ENCODE data around the gene FOXJ2.
"Not testable (repeated sequence)": the region's sequence is repeated elsewhere in the genome, so short reads cannot be mapped to it uniquely, and the experiment has no call there.

FOXJ2 gene

DNA sequence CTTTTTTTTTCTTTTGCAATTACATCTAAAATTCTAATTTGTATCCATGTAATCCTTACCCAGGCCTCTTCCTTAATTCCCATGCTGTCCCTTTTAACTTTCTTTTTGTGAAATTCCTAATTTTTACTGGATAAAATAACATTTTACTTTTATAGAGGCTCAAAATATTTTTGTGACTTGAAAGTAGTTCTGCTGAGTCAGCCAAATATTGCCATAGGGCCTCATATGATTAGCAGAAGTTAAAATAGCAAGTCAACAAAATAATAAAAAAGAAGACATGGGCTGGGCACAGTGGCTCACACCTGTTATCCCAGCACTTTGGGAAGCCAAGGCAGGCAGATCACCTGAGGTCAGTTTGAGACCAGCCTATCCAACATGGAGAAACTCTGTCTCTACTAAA is 31.6 kb downstream of the FOXJ2 start:
- DNase-seq: no peak

DNA sequence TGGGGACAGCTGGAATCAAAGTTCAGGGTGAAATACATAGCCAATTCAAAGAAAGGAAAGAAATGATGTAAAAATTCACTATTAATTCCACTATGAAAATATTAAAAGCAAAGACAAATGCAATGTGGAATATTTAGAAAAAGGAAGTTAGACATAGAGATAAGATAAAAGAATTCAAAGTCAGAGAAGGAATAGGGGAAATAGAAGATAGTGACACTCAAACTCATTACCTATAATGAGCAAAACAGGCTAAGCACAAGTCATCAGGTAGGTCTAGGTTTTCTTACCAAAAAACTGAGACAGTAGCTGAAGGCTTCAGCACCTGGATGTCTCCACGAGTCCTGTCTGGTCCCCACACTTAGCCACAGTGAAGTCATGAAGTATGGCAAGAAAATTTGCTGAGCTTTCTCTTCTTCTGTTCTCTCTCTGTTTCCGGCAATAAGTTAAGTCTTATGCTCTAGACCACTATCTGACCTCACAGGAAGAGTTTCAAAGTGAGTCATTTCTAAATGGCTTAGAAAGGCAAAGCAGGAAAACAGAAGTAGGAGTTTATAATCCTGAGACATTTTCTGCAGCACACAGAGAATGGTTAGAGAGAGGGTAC is 33.6 kb downstream of the FOXJ2 start, which contains the start of gene C3AR1:
TSS of gene C3AR1 (minus strand) at position 369 of the 604 bp plus-strand sequence. CDS start 6,174 bp downstream, outside the sequence.
- DNase-seq: no peak

DNA sequence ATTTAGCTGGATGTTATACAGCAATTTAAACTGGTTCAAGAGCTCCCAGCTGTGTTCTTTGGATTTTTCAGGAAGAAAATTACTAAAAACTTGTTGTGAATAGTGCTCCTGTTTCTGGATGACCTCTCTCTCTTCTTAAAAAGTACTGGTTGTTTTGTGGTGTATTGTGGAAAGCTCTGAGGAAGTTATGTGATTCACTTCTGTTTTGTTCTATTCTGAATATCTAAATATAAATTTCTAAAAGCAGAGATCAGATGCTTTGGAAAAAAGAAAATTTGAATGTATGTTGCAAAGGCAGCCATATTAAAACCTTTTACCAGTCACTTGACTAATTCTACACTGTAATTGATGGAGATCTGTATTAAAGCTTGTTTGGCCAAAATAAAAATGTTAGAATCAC is 37.1 kb downstream of the FOXJ2 start:
- DNase-seq: no peak

DNA sequence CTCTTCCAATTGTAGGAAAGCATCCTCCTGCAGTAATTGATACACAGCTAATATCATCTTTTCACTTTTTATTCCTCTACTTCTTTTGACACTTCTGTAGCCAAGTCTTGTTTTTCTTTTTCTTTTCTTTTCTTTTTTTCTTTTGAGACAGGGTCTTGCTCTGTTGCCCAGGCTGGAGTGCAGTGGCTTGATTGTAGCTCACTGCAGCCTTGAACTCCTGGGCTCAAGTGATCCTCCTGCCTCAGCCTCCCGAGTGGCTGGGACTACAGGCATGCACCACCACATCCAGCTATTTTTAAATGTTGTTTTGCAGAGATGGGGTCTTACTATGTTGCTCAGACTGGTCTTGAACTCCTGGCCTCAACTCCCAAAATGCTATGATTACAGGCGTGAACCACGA is 39.3 kb downstream of the FOXJ2 start:
- not testable (repeated sequence) for DNase-seq

DNA sequence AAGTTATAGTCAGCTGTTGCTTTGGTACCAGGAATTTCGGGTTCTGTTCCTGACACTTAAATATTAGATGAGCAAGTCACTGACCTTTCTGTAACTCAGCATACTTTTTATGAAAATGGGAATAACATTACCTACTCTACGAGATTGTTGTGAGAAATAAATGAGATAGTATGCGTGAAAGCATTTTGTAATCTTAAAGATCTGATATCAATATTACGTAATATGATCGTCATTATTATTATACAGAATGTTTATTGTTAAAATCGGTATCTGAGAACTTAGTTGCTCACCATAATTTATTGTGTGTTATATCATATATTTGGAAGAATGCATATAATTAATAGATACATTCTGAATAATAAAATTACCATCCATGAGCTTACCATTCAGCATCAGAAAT is 43.4 kb downstream of the FOXJ2 start:
- DNase-seq: no peak

DNA sequence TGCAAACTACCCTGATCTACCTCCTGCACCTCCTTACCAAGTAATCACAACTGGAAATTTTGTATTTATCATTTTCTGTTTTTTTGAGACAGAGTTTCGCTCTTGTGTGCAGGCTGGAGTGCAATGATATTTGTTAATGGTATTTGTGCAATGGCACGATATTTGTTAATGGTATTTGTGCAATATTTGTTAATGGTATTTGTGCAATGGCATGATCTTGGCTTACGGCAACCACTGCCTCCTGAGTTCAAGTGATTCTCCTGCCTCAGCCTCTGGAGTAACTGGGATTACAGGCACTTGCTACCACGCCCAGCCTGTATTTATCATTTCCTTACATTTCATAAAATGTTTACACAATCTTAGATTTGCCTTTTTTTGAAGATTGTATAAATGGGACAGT is 43.9 kb downstream of the FOXJ2 start:
- no peak for DNase-seq

DNA sequence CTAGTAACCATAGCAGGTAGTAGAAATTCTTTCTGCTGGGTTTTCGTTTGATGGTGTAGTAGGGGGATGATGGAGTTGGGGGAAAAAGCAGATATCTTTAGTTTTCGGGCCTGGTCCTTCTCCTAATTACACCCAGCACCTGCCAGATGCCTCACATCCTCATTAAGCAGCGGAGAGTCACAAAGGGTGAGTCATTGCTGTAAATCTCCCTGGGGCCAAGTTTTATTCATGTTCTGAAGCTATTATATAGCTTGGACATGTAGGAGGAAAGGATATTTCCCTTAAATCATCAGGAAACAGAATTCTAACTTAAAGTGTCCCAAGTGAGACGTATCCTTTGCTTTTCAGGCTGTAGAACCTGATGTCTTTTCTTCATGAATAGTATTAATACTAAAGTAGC is 44.7 kb downstream of the FOXJ2 start:
- DNase-seq: no peak

DNA sequence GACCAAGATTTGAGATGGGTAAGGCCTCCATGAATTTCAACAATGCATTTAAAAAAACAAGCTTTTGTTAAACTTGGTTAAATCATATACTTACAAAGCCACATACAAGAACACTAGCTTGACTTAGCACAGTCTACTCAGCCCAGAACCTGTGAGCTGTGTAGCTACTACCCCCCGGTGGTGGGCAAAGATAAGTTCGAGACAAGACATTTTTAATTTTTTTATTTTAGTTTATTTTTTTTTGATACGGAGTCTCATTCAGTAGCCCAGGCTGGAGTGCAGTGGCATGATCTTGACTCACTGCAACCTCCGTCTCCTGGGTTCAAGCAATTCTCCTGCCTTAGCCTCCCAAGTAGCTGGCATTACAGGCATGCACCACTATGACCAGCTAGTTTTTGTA is 45.9 kb downstream of the FOXJ2 start:
- DNase-seq: peak in 15 of 56 donors; percentile 1 to 53 (median 8)

DNA sequence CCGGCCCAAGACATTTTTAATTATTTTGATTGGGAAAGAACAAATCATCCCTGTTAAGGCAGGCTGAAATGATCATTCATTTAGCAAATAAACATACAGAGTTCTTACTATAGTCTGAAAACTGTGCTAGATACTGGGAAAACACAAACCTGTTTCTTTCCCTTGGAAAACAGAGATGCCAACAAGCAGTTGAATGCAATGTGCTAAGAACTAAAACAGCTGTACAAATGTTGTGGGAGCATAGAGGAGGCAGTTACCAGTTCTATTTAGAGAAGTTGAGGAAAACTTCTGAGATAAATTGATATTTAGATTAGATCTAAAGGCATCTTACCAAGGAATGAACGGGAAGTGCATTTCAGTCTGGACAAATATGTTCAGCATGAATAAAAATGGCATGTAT is 46.4 kb downstream of the FOXJ2 start:
- DNase-seq: no peak

DNA sequence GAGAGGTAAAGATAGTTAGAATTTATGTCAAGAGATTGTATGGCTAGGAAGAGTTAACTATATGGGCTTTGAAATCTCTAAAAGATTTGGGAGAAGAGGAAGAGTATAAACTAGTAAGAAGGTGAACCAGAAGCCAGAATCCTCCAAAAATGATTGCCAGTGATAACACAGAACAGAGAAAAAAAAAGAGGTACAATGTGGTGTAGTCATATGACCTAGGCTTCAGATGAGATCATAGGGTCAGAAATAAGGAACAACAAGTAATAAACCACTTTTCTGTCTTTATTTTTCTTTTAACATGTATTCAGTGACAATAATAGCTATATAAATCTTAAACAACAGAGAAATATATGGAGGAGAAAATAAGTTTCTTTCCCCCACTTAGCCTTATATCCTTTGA is 47.6 kb downstream of the FOXJ2 start:
- no peak for DNase-seq

DNA sequence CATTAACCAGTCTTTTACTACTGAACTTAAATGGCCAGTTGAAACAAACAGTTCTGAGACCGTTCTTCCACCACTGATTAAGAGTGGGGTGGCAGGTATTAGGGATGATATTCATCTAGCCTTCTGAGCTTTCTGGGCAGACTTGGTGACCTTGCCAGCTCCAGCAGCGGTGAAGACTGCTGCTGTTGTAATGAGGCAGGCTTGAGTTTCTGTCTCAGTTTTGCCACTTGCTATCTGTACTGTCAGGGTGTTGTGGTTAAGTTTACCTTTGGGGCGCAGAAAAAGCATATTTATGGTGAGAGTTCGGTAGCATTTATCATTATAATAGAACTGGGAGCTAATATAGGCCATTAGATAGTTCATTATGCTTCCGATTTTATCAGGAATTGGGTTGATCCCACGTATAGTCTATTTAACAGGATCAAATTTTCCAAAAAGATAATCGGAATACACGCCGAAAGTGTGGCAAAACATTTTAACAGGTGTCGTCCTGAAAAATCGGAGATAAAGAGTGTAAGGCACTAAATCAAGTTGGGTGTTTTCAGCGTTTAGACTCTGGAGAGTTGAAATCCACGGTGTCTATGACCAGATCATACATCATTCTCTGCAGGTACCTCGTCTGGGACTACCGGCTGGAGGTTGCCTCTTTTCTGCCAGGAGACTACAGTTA is 48.9 kb downstream of the FOXJ2 start:
- peak in 10 of 56 donors; percentile 1 to 43 (median 8) for DNase-seq

DNA sequence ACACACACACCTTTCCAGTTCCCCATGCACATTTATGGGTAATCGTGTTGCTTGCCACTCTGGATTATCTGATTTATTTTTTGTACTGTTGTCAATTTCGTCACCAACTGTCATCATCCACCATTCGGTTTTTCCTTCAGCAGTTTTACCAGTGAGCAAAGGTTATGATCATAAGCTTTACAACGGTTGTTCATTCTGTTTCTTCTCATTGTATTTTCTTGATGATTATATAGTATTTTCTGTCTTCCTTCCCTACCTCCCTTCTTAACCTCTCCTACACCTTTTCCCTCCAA is 50.2 kb downstream of the FOXJ2 start:
- DNase-seq: no peak

DNA sequence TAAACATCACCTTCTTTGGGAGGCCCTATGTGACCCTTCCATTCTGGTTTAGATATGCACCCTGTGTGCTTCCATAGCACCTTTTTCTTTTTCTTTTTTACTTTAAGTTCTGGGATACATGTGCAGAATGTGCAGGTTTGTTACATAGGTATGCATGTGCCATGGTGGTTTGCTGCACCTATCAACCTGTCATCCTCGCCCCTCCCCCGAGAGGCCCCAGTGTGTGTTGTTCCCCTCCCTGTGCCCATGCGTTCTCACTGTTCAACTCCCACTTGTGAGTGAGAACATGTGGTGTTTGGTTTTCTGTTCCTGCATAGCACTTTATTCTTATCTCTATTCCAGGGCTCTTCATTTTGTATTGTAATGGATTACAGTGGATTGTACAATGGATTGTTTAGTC is 51.8 kb downstream of the FOXJ2 start:
- peak in 1 of 56 donors; percentile 7 for DNase-seq

DNA sequence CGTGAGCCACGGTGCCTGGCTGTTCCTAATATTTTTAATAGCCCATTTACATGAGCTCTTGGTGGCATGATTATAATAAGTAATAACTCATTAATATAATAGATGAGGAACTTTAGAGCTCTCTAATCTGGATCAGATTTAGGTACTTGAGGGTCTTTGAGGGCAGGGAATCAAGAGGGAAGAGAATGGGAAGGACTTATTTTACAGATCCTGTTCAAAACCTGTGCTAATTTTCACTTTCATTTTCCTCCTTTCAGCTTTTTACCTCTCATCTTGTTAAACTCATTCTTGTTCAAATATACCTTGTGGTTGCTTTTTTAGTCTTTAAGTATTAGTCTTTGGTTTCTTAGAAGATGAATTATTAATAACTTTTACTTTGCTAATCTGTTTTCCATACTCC is 55.1 kb downstream of the FOXJ2 start:
- DNase-seq: no peak

DNA sequence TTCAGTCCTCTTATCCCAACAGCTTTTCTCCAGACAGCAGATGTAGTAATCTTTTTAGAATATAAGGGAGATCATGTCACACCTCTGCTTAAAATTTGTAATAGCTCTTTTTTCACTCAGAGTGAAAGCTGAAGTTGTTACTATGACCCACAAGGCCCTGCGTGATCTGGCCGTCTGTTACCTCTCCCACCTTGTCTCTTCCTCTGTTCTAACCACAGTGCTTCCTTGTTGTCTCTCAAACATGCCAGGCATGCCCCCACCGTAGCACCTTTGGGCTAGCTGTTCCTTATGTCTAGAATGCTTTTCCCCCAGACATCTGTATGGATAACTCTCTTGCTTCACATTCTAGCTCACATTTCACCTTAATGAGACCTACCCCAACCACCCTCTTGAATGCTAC is 56.1 kb downstream of the FOXJ2 start:
- DNase-seq: no peak

DNA sequence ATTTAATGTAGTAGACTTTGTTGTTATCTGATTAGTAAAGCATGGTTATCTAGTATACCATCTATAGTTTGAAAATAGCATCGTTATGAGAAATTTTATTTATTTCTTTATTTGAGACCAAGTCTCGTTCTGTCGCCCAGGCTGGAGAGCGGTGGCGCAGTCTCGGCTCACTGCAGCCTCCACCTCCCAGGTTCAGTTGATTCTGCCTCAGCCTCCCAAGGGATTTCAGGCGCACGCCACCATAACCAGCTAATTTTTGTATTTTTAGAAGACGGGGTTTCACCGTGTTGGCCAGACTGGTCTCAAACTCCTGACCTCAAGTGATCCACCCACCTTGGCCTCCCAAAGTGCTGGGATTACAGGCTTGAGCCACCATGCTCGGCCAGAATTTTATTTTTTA is 56.8 kb downstream of the FOXJ2 start:
- not testable (repeated sequence) for DNase-seq

DNA sequence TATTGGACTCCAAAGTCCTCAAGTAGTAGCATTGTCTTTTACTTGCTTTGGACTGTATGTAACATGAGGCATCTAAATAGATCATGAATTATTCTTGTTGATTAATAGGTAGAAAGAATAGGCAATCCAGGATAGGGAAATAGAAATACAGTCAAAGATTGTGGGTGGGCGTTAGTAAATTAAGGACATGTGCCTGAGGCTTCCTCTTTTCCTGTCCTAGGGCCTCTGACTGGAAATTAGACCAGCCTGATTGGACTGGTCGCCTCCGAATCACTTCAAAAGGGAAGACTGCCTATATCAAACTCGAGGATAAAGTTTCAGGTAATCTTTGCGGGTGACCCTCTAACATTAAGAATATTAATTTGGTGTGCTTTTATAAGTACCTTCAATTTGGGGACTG is 57.2 kb downstream of the FOXJ2 start:
- DNase-seq: no peak

DNA sequence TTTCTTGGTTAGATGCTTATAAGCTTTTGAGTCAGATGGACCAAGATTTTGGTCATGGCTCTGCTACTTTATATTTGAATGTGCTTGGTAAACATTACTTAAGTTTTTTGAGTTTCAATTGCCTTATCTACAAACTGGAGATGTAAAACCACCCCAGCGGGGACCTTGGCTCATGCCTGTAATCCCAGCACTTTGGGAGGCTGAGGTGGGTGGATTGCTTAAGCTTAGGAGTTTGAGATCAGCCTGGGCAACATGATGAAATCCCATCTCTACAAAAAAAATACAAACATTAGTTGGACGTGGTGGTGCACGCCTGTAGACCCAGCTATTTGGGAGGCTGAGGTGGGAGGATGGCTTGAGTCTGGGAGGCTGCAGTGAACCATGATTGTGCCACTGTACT is 60.8 kb downstream of the FOXJ2 start:
- DNase-seq: no peak

DNA sequence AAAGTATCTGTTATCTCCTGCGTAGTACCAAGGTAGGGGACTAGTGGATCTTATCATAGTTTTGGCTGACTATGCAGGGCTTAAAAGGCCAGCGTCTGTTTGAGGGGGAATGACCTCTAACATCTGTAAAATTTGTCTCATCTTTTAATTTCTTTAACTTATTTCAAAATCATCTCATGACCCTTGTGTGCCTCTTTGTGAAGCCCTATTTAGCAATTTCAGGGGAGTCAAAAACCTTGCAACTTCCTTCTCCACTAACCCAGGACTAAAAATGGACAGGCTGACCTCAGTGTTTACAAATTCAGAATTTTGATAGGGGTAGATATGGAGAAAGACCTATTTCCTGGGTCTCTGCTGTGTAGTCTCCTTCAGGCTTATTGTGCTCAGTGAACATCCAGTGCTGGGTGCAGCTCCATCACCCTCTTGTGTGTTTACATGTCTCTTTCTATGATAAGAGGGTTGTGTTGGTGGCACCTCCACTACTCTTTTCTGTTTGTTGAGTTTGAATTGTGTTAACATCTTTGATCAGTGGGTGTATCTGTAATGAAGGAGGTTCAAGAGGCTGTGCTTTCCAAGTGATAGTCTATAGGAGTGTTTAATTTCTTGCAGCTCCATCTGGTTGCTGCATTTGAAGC is 63.9 kb downstream of the FOXJ2 start:
- DNase-seq: no peak

DNA sequence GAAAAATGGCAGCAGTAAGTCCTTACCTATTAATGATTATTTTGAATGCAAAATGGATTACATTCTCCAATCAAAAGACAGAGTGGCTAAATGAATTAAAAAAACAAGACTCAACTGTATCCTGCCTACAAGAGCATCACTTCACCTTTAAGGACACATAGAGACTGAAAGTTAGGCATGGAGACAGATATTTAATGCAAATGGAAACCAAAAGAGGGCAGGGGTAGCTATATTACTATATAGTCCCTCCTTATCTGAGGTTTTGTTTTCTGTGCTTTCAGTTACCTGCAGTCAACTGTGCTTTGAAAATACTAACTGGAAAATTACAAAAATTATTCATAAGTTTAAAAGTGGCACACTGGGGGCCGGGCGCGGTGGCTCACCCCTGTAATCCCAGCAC is 66.7 kb downstream of the FOXJ2 start:
- no peak for DNase-seq

All from nucleus accumbens (tissue), 56 donors.